PC-3 (cell line): ENCODE measurements around the gene CLN6.

Experiments
- CTCF ChIP-seq: fragments of 300-600 bp; sonication (generic); conservative IDR thresholded peaks from 2 replicates; pipeline ENCODE4 v1.5.1; 2017; ENCODE audit warnings: antibody characterized with exemption, low read depth, mild to moderate bottlenecking, low read length
- EZH2 ChIP-seq: fragments of 300-600 bp; sonication (generic); IDR thresholded peaks from one replicate; pipeline ENCODE4 v1.6.1; 2017; ENCODE audit warnings: antibody characterized with exemption, mild to moderate bottlenecking, low read length; ENCODE audit not compliant: unreplicated experiment
- EZH2phosphoT487 ChIP-seq: fragments of 300-600 bp; sonication (generic); IDR thresholded peaks from 2 replicates; pipeline ENCODE4 v1.6.1; 2018; ENCODE audit warnings: mild to moderate bottlenecking, antibody characterized with exemption, low read length, borderline replicate concordance

- TF ChIP-seq CTCF (no peak), EZH2 (no peak), EZH2phosphoT487 (no peak)
Observed at GRCh38 chr15:68210409-68210756, 19.1 kb downstream of the CLN6 start.
